GM18511 (cell line): Measurements from ENCODE around the gene PLCB1.

Source experiments
- ATAC-seq: cut with Tn5 transposase; IDR thresholded peaks from one replicate; pipeline ENCODE4 v1.9.1; 2021; ENCODE audit warnings: mild to moderate bottlenecking, moderate library complexity; ENCODE audit not compliant: unreplicated experiment

Gene PLCB1

GRCh38 chr20:8209061-8209460 is 77.0 kb downstream of the PLCB1 start:
- peak; percentile 45 for ATAC-seq

GRCh38 chr20:8210749-8211148 is 78.7 kb downstream of the PLCB1 start:
- ATAC-seq, result no peak

- ATAC-seq, result no peak
Measured at GRCh38 chr20:8212286-8212685, 80.2 kb downstream of the PLCB1 start.

GRCh38 chr20:8213270-8213669 is 81.2 kb downstream of the PLCB1 start:
- no peak for ATAC-seq

- ATAC-seq, result peak; percentile 89
Measured at GRCh38 chr20:8213831-8214587, 81.9 kb downstream of the PLCB1 start.

GRCh38 chr20:8215361-8215781 is 83.3 kb downstream of the PLCB1 start:
- no peak for ATAC-seq

GRCh38 chr20:8216375-8217200 is 84.5 kb downstream of the PLCB1 start:
- ATAC-seq, result peak; percentile 31

- ATAC-seq, result no peak
Measured at GRCh38 chr20:8218861-8219260, 86.8 kb downstream of the PLCB1 start.

- ATAC-seq, result no peak
Measured at GRCh38 chr20:8219403-8219802, 87.3 kb downstream of the PLCB1 start.

GRCh38 chr20:8220716-8221115 is 88.7 kb downstream of the PLCB1 start:
- ATAC-seq, result no peak

- ATAC-seq, result peak; percentile 80
Measured at GRCh38 chr20:8221887-8222419, 89.9 kb downstream of the PLCB1 start.

- ATAC-seq, result no peak
Measured at GRCh38 chr20:8223091-8223870, 91.2 kb downstream of the PLCB1 start.

- ATAC-seq, result no peak
Measured at GRCh38 chr20:8225658-8226057, 93.6 kb downstream of the PLCB1 start.

GRCh38 chr20:8226106-8226505 is 94.0 kb downstream of the PLCB1 start:
- ATAC-seq, result no peak

- ATAC-seq, result no peak
Measured at GRCh38 chr20:8227293-8227692, 95.2 kb downstream of the PLCB1 start.

- ATAC-seq, result peak; percentile 69
Measured at GRCh38 chr20:8228315-8228714, 96.2 kb downstream of the PLCB1 start.

- ATAC-seq, result no peak
Measured at GRCh38 chr20:8229090-8229489, 97.0 kb downstream of the PLCB1 start.

- no peak for ATAC-seq
Measured at GRCh38 chr20:8231038-8231437, 99.0 kb downstream of the PLCB1 start.

- no peak for ATAC-seq
Measured at GRCh38 chr20:8232332-8232731, 100.3 kb downstream of the PLCB1 start.

- ATAC-seq, result no peak
Measured at GRCh38 chr20:8234580-8234979, 102.5 kb downstream of the PLCB1 start.

- no peak for ATAC-seq
Measured at GRCh38 chr20:8242066-8242465, 110.0 kb downstream of the PLCB1 start.
